Fibroblast of skin of left quadriceps (primary cell): Measurements from ENCODE around the gene OR10K2.
"Not testable (repeated sequence)": the region's sequence is repeated elsewhere in the genome, so short reads cannot be mapped to it uniquely, and the experiment has no call there.

Experiments
- DNase-seq, 2 experiments: peaks; one replicate each; pipeline ENCODE4 v3.0.0-alpha.2; 2013; ENCODE audit warnings: low read depth in 2 of 2

The OR10K2 gene, protein sequence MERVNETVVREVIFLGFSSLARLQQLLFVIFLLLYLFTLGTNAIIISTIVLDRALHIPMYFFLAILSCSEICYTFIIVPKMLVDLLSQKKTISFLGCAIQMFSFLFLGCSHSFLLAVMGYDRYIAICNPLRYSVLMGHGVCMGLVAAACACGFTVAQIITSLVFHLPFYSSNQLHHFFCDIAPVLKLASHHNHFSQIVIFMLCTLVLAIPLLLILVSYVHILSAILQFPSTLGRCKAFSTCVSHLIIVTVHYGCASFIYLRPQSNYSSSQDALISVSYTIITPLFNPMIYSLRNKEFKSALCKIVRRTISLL

DNA sequence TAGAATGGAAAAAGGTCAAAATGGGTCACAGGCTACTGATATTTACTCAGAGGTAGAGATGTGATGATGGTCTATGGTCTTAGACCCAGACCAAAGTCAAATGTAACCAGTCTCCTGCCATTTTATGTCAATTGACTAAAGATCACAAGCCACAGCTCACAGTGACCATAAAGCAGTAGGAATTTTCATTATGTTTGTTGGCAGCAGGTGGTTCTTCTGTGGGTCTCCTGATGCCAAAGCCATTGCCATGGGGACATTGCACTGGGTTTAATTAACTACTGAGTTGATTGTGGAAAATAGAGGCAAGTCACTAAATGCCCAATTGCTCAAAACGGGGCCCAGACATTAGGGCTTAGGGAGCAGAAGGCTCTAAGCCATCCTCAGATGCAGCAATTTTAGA is at the start of gene OR10K2:
Gene OR10K2, minus strand, starts transcription at position 101 of the 400 bp plus-strand sequence. CDS start 5,371 bp downstream, outside the sequence.
- no peak for DNase-seq

DNA sequence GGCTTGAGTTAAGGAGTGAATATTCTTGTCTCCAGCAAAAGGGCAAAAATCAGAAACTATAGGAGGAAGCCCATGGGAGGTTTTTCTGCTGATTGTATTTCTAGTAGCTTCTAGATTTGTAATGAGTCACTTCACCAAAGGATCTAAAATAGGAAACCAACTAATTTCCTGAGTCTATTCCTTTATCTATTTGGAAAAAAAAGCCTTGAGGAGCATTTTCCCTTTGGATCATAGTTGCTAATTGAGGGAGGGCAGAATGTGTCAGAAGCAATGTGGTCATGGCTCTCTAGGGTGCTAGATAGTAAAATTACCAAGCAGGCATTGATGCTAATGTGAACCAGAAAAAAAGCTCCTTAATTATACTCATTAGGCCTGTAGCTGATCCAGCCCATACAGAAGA is 45.9 kb upstream of the OR10K2 start, which contains the start of gene OR10R2:
Gene OR10R2, plus strand, starts transcription at position 301 of the 400 bp plus-strand sequence. CDS start 106 bp downstream, outside the sequence.
- no peak for DNase-seq

DNA sequence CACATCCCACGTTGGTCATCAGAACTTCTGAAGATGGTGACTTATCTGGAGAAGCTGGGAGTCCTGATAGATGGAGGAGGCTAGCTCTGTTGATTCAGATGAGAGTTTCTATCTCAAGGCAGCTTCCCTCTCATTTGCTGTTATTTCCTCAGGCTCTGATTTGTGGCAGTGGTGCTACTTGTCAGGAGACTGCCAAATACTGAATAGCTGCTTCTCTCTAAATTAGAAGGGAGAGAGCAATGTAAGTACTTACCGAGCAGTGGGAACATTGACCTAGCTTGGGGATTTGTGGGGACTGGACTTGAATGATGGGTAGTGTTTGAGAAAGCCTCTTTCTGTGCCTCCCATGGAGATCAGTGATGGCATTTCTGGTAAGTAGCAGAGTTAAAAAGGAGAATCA is 35.5 kb upstream of the OR10K2 start, which contains the start of gene OR10K1:
Gene OR10K1, plus strand, starts transcription at position 301 of the 400 bp plus-strand sequence. CDS start 3,728 bp downstream, outside the sequence.
- no peak for DNase-seq

DNA sequence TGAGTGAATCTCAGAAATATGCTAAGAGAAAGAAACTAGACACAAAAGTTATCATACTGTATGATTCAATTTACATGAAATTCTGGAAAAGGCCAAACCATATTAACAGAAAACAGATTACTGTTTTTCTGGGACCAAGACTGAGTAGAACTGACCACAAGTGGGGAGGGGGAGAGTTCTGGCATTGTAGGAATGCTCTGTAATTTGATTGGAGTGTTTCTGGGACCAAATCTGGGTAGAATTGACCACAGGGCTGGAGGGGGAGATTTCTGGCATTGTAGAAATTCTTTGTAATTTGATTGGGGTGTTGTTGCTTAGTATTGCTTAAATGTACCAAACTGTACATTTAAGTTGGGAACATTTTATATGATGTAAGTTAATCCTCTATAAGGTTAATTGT is 32.2 kb upstream of the OR10K2 start:
- DNase-seq, result no peak

DNA sequence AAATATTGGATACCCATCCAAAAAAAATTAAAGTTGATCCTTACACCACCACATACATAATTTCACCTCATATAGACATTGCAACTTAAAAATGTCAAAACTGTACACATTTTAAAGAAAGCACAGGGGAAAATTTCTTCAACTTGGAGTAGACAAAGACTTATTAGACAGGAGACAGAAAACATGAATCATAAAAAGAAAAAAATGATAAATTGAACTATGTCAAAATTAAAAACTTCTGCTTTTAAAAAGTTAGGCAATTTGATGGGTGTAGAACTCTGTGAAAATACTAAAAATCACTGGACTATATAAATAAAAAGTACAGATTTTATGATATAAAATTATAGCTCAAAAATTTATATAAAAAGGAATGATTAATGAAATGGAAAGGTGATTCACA is 31.2 kb upstream of the OR10K2 start:
- no peak for DNase-seq

DNA sequence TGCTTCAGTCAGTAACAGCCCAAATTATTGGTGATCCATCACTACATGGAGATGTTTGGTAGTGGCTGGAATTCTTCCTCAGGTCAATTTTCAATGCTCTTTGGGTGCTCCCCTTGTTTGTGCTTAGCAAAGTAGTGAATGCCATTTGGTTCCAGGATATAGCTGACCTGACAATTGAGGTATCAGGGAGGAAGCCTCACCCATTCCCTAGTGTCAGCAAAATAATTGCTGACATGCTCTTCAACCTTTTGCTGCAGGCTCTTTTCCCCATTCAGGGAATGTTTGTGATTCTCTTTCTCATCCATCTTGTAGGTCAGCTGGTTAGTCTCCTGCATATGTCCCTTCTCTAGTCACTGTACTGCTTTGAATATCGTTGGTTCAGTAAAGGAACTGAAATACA is 28.5 kb upstream of the OR10K2 start:
- no peak for DNase-seq

DNA sequence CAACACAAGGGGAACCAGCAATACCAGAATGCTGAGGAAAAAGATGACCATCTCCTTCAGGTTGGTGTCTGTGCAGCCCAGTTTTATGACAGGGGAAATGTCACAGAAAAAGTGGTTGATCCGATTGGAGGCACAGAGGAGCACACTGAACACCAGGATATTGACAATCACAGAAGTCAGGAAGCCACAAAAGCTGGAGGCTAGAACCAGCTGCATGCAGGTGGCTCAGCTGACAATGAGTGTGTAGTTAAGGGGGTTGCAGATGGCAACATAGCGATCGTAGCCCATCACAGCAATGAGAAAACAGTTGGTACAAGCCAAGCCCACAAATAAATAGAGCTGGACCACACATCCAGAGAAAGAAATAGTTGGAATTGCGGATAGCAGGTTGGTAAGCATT is 19.3 kb upstream of the OR10K2 start:
- DNase-seq, result no peak

DNA sequence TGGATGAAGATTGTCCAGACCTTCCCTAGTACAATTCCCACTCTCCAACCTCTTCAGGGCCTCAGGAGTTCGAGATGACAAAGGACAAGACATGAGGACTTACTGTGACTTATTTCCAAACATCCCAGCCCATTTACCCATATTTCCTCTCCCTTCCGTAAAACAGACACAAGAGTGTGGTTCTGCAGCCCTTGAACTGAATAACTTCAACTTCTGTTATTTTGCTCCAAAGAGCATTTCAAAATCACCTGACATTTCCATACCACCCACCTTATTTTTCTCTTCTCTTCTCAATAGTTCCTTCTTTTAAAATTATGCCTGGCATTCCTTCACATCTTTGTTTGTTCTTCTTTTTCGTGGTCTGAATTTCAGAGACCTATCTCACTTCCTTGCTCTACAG is 8.7 kb upstream of the OR10K2 start:
- DNase-seq, result no peak

DNA sequence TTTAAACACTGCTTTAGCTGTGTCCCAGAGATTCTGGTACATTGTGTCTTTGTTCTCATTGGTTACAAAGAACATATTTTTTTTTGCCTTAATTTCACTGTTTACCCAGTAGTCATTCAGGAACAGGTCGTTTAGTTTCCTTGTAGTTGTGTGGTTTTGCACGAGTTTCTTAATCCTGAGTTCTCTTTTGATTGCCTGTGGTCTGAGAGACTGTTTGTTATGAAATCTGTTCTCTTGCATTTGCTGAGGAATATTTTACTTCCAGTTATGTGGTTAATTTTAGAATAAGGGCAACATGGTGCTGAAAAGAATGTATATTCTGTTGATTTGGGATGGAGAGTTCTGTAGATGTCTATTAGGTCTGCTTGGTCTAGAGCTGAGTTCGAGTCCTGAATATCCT is 4.1 kb upstream of the OR10K2 start:
- not testable (repeated sequence) for DNase-seq

DNA sequence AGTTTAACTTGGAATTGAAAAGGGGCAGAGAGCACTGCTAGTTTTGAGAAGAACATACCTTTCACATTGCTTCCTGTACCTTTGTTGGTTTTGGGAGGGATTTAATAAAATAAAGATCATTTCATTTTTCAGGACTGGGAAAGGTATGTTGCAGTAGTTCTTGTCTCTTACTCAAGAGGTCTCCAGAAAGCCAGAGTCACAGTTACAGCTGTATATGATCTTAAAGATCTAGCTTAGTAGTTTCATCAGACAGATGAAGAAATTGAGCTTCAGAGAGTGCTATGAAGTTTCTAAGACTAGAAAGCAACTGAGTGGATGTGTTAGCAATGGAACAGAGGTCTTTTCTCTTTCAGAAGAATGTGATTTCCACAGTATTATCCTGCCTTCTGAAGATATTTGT is 1.0 kb downstream of the OR10K2 start:
- no peak for DNase-seq

DNA sequence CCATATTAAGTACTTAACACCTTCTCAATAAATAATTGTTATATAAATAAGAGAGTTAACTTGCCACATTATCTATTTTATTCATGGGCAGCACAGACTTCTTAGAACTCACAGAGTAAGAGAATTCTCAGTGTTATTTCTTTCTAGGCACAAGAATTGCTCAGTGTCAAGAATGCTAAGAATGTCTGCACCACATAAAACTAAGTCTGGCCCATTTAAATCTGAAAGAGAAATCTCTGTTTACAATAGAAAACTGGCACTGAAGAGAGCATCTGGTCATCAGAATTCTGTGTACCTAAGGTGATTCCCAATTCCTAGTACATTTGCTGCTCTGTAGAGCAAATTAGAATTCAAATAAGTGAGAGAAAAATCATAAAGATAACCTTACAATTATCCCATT is 3.8 kb downstream of the OR10K2 start:
- DNase-seq, result no peak

DNA sequence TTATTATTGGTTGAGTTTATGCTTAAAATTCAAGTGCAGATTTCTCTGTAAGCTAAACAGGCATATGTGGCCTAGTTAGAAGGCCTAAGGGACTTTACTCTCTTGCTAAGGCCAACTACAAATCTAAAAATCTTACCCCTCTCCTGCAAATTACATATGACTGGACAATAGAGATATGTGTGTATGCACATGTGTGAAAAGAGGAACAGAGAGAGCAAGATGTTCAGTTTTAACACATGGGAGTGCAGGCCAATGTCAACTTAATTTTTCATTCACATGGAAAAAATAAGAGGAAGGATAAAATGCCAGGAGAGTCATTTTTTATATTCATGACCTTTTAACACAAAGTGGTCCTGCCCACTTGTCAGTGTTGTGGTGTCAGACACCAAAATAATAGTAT is 8.5 kb downstream of the OR10K2 start:
- DNase-seq, result no peak

DNA sequence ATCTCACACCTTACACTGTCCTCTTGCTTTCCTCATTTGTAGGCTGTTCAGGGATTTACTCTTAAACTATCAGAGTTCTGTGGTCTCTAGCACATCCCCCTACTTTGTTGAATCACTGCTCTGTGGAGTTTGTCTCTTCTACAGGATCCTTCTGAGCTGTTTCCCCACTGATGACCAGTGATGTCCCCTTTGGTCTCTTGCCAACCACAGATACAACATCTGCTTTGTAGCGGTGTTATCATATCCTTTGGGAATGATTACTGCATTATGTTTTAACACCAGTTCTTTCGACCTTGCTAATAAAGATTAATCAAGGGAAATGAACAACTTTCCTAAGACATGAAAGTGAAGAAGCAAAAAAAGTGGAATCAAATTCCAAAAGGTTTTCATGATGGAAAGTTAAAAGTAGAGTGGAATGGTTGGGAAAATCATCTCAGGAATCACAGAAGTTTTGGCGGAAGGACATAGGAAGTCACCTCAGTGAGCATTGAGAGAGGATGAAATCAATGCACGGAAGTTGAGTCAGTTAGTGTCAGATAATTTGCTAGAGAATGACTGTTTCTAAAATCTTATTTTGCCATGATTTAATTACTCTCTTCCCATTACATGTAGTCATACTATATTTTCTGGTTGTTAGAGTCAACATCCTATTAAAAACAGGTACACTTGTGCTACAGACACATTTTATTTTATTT is 11.2 kb downstream of the OR10K2 start:
- DNase-seq, result no peak

DNA sequence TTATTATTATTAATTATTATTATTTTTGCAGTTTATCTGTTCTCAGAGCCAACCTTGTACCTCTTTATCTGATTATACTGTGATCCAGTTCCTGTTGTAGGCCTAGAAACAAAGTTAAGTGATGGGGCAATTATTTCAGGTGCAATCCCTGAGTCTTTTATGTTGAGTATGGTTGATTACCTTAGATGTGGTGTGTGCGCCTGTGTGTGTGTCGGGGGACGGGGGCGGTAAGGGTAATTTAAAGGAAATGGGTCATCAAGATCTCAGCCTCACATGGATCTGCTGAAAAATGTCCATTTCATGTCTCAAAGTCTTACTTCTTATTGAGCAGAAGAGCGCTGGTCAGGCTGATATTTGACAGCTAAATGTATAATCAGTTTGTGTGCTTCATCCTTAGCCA is 18.9 kb downstream of the OR10K2 start:
- DNase-seq, result no peak

DNA sequence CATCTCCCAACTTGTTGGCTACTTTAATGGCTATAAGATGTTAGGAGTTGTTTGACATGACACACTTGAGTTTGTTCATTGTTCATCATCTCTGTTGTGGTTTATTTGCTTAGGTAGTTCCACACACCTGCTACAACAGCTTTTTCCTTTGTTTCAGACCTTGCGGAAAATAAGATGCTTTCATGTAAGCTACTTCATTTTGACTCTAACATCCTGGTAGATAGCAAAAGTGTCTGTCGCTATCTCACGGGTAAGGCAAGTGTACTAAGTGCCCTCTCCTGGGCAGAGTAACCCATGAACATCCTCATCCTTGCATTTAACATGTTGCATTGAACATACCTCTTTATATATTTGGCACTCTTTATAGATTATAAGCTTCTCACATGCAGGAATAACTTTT is 25.2 kb downstream of the OR10K2 start:
- no peak for DNase-seq

DNA sequence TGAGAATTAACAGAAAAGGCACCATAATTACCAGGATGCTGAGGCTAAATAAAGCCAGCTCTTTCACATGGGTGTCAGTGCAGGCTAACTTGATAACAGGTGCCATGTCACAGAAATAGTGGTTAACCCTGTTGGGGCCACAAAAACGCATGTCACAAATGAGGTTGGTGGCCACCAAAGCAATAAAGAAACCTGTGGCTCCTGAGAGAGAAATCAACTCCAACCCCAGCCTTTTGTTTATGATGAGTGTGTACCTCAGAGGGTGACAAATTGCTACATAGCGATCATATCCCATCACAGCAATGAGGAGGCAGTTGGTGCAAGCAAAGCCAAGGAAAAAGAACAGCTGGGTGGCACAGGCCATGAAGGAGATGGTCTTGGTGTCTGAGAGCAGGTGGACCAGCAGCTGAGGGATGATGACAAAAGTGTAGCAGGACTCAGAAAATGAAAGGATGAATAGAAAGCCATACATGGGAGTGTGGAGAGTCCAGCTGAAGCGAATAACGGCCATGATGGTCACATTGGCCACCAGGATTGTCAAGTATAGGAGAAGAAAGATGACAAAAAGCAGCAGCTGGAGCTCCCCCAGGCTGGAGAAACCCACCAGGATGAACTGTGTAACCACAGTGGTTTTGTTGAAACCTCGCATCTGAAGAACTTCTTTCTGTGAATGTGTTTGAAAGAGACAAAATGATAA is 27.1 kb downstream of the OR10K2 start, which contains the start of gene OR10T2:
Gene OR10T2, minus strand, starts transcription at position 649 of the 697 bp plus-strand sequence. Its CDS starts 0 bp downstream, at position 649.
- DNase-seq, result no peak

DNA sequence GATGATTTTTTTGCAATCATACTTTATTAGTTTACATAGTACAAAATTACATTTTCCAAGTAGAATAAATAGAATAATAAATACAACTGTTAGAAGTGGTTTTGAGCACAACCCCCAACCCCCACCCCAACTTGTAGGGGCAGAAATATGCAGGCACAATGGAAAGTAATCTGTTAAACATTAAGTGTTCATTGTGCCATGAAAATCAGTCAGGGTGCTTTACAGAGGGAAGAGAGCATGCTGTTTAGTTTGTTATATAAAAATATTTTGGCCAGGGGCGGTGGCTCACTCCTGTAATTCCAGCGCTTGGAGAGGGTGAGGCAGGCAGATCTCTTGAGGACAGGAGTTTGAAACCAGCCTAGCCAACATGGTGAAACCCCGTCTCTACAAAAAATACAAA is 29.4 kb downstream of the OR10K2 start:
- DNase-seq, result no peak

DNA sequence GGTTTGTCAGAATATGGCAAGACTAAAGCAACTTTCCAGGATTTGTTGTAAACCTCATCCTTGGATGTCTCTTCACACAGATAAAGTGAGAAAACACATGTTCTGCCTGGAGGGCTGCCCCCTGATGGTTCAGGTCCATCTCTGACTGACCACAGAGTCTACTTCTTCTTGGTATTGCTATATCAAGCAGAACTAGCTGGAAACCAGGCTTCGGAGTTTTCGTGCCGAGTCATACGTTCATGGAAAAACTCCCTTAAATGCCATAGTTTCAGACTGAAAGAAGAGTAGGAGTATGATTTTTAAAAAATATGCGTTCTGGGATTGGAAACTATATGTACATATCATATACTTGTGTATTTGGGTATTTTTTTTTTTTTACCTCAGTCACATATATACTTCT is 32.6 kb downstream of the OR10K2 start:
- no peak for DNase-seq

DNA sequence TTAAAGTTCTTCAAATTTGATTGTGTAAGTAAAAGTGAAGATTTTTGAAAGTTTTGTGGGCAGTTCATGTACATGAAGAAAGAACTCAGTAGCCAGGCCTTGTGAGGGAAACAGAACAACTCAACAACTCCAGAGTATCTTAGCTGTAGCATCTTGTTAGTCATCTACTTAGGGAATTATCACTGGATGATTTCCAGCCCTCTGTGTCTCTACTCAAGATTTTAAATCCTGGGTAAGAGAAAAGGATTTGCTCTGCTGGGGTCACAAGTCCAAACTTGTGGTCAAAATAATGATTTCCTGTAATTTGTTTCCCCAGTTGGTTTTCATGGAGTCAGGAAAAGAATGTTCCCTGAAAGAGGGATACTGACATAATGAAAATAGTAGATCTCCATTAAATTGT is 34.9 kb downstream of the OR10K2 start:
- DNase-seq, result no peak

DNA sequence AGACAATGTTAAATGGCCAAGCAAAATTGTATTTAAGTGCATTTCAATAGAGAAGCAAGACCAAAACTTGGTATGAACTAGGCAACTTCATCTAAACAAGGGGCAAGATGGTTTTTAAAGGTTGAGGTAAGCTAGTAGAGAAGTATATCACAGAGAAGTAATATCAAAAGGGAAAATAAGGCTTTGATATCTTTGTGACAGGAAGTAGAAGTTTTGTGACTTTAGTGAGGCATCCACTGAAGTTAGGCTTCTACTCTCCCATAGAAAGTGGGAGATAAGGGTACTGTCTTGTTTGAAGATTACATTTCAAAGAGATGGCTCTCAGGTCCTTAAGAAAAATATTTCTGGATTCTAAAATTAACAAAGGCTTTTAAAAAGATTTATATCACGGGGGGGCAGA is 35.7 kb downstream of the OR10K2 start:
- no peak for DNase-seq

DNA sequence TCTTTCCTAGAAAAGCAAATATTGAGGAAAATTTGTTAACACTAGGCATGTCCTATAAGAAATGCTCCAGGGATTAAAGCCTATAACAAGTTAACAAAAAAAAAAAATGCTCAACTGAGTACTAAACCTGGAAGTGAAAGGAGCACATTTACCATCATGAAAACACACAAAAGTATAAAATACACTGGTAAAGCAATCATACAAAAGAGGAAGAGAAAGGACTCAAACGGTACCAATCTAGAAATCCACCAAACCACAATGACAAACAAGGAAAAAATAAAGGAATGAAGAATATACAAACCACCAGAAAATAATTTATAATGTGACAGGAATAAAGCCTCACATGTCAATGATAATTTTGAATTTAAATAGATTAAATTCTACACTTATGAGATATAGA is 51.2 kb downstream of the OR10K2 start:
- no peak for DNase-seq

DNA sequence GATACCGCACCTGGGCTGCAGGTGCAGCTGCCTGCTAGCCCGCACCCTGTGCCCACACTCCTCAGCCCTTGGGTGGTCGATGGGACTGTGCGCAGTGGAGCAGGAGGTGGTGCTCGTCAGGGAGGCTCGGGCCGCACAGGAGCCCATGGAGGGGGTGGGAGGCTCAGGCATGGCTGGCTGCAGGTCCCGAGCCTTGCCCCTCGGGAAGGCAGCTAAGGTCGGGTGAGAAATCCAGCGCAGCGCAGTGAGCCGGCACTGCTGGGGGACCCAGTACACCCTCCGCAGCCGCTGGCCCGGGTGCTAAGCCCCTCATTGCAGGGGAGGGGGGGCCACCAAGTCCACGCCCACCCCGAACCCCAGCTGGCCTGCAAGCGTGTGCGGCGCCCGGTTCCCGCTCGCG is 51.9 kb downstream of the OR10K2 start:
- DNase-seq, result not testable (repeated sequence)
